Fibroblast of villous mesenchyme (primary cell): Measurements from ENCODE around the gene TMPRSS7. TPM values are rescaled to one million over a fixed set of nuclear protein-coding genes. Genes with fewer than 3 reads are reported as not detected.

Experiments used
- DNase-seq: peaks from one replicate; pipeline ENCODE4 v3.0.0-alpha.2; 2010; ENCODE audit warnings: low read depth
- H3K4me3 ChIP-seq: 2 replicates; pipeline ENCODE4 v1.5.1; 2011; ENCODE audit warnings: low read depth, mild to moderate bottlenecking, low read length
- CTCF ChIP-seq: IDR thresholded peaks from 2 replicates; pipeline ENCODE4 v1.5.1; 2012; ENCODE audit warnings: low read depth, mild to moderate bottlenecking, low read length; ENCODE audit not compliant: insufficient read depth
- total RNA-seq: library from RNA; depleted of rRNA; stranded (reverse); fragments of >200 nt; gene quantifications from 2 replicates; pipeline ENCODE4 v1.2.3, GENCODE V29; 2012

The TMPRSS7 gene
- total RNA-seq, 1 donor: not detected

- no peak for DNase-seq
- no peak for TF ChIP-seq CTCF
- H3K4me3 ChIP-seq: no peak overlapping the region
Measured at GRCh38 chr3:112119962-112120836, 85.7 kb downstream of the TMPRSS7 start.

GRCh38 chr3:112121577-112122547 is 87.3 kb downstream of the TMPRSS7 start:
- no peak for TF ChIP-seq CTCF
- H3K4me3 ChIP-seq: no peak overlapping the region

GRCh38 chr3:112122870-112123269 is 88.3 kb downstream of the TMPRSS7 start:
- no peak overlapping the region for H3K4me3 ChIP-seq
- no peak for TF ChIP-seq CTCF
- no peak for DNase-seq

More at GRCh38 chr3:112121577-112122547, 87.3 kb downstream of the TMPRSS7 start:
- DNase-seq: no peak

- TF ChIP-seq CTCF: no peak
- no peak for DNase-seq
Measured at GRCh38 chr3:112123548-112123947, 89.0 kb downstream of the TMPRSS7 start.

GRCh38 chr3:112124907-112125607 is 90.5 kb downstream of the TMPRSS7 start:
- H3K4me3 ChIP-seq: no peak overlapping the region
- no peak for DNase-seq
- no peak for TF ChIP-seq CTCF

More at GRCh38 chr3:112123548-112123947, 89.0 kb downstream of the TMPRSS7 start:
- H3K4me3 ChIP-seq: no peak overlapping the region

- DNase-seq: no peak
- H3K4me3 ChIP-seq: no peak overlapping the region
- TF ChIP-seq CTCF: no peak
Measured at GRCh38 chr3:112126511-112126911, 92.0 kb downstream of the TMPRSS7 start.
